Esophagus muscularis mucosa (tissue), 3 donors: ENCODE data around the gene ZBTB46.

ENCODE experiments used
- POLR2A ChIP-seq: fragments of 450-650 bp; IDR thresholded peaks from one replicate; pipeline ENCODE4 v1.6.1; 2017; ENCODE audit warnings: antibody characterized with exemption, moderate library complexity, mild to moderate bottlenecking, low read depth
- TF ChIP-seq, protein P1 (sequence below), 3 experiments: fragments of 200-600 bp in 2 of 3; fragments of 450-650 bp in 1 of 3; sonication (generic) in 2 of 3; IDR thresholded peaks; one replicate each; pipeline ENCODE4 v1.5.1; 2017 to 2019; ENCODE audit warnings: antibody characterized with exemption in 3 of 3, mild to moderate bottlenecking in 2 of 3, moderate library complexity in 1 of 3

DNA sequence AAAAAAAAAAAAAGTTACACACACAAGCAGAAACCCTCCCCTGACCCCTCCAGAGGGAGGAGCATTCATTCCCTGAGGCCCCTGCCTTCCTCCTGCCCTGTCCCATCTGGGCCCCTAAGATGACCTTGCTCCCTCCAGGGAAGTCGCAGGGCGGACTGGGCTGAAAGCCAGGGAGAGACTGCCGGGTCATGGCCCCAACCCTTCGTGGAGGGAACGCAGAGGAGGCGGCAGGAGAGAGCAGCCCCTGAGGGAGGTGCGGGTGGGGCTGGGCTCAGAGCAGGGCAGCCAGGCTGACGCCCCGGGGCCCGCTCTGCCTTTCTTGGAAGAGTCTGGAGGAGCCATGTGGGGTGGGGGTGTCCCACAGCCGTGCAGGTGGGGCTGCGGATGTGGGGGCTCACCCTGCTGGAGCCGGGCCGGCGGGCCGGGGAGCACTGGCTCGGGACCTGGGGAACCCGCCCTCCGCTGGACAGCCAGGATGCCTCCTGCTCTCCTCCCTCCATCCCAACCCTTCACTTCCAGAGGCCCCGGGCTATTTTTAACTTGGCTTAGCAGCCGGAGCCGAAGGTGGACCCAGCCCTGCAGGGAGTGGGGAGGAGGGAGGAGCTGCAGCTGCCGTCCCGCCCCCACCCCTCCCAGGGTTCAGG is 15.2 kb upstream of the ZBTB46 start:
- TF ChIP-seq, protein P1, sequence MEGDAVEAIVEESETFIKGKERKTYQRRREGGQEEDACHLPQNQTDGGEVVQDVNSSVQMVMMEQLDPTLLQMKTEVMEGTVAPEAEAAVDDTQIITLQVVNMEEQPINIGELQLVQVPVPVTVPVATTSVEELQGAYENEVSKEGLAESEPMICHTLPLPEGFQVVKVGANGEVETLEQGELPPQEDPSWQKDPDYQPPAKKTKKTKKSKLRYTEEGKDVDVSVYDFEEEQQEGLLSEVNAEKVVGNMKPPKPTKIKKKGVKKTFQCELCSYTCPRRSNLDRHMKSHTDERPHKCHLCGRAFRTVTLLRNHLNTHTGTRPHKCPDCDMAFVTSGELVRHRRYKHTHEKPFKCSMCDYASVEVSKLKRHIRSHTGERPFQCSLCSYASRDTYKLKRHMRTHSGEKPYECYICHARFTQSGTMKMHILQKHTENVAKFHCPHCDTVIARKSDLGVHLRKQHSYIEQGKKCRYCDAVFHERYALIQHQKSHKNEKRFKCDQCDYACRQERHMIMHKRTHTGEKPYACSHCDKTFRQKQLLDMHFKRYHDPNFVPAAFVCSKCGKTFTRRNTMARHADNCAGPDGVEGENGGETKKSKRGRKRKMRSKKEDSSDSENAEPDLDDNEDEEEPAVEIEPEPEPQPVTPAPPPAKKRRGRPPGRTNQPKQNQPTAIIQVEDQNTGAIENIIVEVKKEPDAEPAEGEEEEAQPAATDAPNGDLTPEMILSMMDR (IDR thresholded peaks at IDR 0.05), result no peak
- no peak for TF ChIP-seq POLR2A
